Measurements from ENCODE around the gene MTG2. TPM values are rescaled to one million over a fixed set of nuclear protein-coding genes. Genes with fewer than 3 reads are reported as not detected.

MTG2 gene
- total and polyA plus RNA-seq, 2 of the 8 experiments (the other 6 are each of a cell fraction or from before 2014, with no cell fraction given): 14.4 to 22.8 TPM

DNA sequence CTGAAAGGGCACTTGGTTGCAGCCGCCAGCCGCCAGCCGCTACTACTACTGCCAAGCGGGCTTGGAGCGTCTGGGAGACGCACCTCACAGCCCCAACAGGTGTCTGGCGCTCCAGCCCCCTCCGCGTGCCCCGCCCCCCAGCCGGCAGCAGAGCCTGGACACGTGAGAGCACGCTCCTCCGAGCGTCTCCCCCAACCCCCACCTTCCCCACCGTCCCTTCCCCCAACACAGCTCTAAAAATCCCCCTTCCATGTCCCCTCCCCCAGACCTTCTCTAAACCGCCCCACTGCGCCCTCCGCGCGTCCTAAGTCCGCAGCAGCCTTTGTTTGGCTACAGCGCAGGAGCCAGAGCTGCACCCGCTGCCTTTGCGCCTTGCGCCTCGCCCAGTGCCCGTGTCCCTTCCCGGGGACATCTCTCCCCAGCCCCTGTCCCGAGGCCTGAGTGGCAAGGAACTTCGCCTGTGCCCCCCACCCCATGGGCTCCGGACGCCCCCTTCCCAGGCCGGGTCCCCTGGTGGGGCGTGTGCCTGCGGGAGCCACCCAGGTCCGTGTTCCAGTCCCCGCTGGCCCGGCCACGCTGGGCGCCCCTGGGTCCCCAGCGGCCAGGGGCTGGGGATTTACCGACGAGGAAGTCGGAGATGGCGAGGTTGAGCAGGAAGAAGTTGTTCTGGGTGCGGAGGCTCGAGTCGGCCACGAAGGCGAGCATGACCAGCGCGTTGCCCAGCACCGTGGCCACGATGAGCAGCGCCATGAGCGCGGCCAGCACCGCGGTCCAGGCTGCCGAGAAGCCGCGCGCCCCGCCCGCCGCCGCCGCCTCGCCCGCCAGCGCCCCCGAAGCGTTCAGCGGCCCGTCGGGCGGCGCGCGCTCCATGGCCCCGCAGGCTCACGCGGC is 36.5 kb downstream of the MTG2 start (continued):
- peak; percentile 75 for TF ChIP-seq RBBP5 (IDR thresholded peaks at IDR 0.05; ENCODE audit: borderline replicate concordance, low read depth, low read length)
- TF ChIP-seq, protein P1, sequence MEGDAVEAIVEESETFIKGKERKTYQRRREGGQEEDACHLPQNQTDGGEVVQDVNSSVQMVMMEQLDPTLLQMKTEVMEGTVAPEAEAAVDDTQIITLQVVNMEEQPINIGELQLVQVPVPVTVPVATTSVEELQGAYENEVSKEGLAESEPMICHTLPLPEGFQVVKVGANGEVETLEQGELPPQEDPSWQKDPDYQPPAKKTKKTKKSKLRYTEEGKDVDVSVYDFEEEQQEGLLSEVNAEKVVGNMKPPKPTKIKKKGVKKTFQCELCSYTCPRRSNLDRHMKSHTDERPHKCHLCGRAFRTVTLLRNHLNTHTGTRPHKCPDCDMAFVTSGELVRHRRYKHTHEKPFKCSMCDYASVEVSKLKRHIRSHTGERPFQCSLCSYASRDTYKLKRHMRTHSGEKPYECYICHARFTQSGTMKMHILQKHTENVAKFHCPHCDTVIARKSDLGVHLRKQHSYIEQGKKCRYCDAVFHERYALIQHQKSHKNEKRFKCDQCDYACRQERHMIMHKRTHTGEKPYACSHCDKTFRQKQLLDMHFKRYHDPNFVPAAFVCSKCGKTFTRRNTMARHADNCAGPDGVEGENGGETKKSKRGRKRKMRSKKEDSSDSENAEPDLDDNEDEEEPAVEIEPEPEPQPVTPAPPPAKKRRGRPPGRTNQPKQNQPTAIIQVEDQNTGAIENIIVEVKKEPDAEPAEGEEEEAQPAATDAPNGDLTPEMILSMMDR (IDR thresholded peaks at IDR 0.05; ENCODE audit: control extremely low read depth in 1 of 3, insufficient read depth in 1 of 3, low read depth in 1 of 3, low read length in 3 of 3): no peak
- TF ChIP-seq RXRA (IDR thresholded peaks at IDR 0.05; ENCODE audit: insufficient read depth, low read depth, low read length): no peak
- no peak for TF ChIP-seq CREB1 (IDR thresholded peaks at IDR 0.05)
- peak; percentile 53 for TF ChIP-seq SUZ12 (IDR thresholded peaks at IDR 0.05; ENCODE audit: low read length)
- no peak for TF ChIP-seq GTF2F1 (IDR thresholded peaks at IDR 0.05; ENCODE audit: borderline replicate concordance, low read depth, low read length)
- no peak for TF ChIP-seq TBP (IDR thresholded peaks at IDR 0.05; ENCODE audit: low read depth, low read length)
- TF ChIP-seq, protein P2, sequence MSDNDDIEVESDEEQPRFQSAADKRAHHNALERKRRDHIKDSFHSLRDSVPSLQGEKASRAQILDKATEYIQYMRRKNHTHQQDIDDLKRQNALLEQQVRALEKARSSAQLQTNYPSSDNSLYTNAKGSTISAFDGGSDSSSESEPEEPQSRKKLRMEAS (IDR thresholded peaks at IDR 0.05): peak; percentile 54
- TF ChIP-seq, protein P3, sequence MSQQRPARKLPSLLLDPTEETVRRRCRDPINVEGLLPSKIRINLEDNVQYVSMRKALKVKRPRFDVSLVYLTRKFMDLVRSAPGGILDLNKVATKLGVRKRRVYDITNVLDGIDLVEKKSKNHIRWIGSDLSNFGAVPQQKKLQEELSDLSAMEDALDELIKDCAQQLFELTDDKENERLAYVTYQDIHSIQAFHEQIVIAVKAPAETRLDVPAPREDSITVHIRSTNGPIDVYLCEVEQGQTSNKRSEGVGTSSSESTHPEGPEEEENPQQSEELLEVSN (IDR thresholded peaks at IDR 0.05): 0 out of 2 replicates have a peak, but pooled peaks have one; percentile 26
- no peak for TF ChIP-seq RAD21 (IDR thresholded peaks at IDR 0.05 in 1 of 2, conservative IDR thresholded peaks at IDR 0.05 in 1 of 2; ENCODE audit: low read depth in 2 of 2, low read length in 2 of 2)
